ENCODE results near the gene MAML2.

GRCh38 chr11:95944623-95945022 lies 398.4 kb downstream of the MAML2 start:
- TF ChIP-seq CTCF (IDR thresholded peaks at IDR 0.05) (no peak), POLR2A (IDR thresholded peaks at IDR 0.05) (no peak), POLR2AphosphoS5 (IDR thresholded peaks at IDR 0.05) (no peak)
